Nephron (organoid): ENCODE results near the gene P2RY1.

Source experiments
- H3K27ac Mint-ChIP-seq, 3 experiments: 2 replicates each; pipeline ENCODE4 v1.8.0; 2020; ENCODE audit warnings: mixed read lengths in 3 of 3, mild to moderate bottlenecking in 2 of 3, moderate library complexity in 1 of 3
- H3K27me3 Mint-ChIP-seq: 2 replicates; pipeline ENCODE4 v1.8.0; 2021; ENCODE audit warnings: low read depth, mild to moderate bottlenecking, moderate library complexity, mixed read lengths
- H3K36me3 Mint-ChIP-seq: 2 replicates; pipeline ENCODE4 v1.8.0; 2020; ENCODE audit warnings: low read depth, mixed read lengths
- H3K4me1 Mint-ChIP-seq: 2 replicates; pipeline ENCODE4 v1.8.0; 2020; ENCODE audit warnings: mixed read lengths
- H3K4me3 Mint-ChIP-seq, 3 experiments: 2 replicates each; pipeline ENCODE4 v1.8.0; 2020; ENCODE audit warnings: mild to moderate bottlenecking in 3 of 3, mixed read lengths in 3 of 3, moderate library complexity in 2 of 3
- H3K9me3 Mint-ChIP-seq: 2 replicates; pipeline ENCODE4 v1.8.0; 2020; ENCODE audit warnings: mixed read lengths
- TF ChIP-seq, protein P1 (sequence below), 3 experiments: fragments of 200-600 bp; sonication (generic); IDR thresholded peaks; one replicate each; pipeline ENCODE4 v1.5.0; 2021; ENCODE audit warnings: antibody characterized with exemption in 3 of 3; ENCODE audit not compliant: unreplicated experiment in 3 of 3

Gene P2RY1

DNA sequence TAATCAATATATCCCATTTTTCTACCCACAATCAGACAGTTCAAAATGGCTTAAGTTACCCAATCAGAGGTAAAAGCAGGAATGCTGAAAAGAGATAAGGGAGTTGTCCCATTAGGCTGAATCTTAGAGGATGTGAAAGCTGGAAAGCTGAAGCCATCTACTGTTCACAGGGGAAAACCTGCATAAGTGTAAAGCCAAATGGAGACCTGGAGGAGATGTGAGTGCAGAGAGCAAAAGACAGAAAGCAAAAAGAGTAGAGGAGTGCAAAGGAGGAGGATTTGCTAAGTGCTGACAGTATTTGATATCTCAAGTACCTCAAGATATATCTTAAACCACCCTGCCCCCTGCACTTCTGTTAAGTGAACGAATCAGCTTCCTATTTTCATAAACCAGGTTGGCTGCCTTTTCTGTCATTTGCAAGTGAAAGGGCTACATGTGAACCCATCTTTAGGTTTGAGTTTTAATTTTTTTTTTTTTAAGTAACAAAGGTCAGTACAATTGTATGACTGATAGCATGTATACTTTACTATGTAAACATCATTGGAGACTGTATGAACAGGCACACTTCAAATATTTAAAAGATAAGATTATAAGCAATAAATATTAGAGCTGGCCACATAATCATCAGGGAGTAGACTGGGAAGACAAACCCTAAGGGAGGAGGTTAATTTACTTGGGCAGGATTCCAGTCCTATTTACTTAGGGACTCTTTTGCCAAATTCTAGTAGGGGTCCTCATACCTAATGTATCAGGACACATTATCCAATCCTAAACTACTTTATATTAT, 22.8 kb upstream of the P2RY1 start:
- H3K4me1 Mint-ChIP-seq: peaks cover 5% of the 10 kb centered on the region
- H3K4me3 Mint-ChIP-seq: no peak overlapping the region
- H3K27me3 Mint-ChIP-seq: peaks cover 7% of the 10 kb centered on the region
- no peaks in the 10 kb centered on the region for H3K36me3 Mint-ChIP-seq
- TF ChIP-seq, protein P1, sequence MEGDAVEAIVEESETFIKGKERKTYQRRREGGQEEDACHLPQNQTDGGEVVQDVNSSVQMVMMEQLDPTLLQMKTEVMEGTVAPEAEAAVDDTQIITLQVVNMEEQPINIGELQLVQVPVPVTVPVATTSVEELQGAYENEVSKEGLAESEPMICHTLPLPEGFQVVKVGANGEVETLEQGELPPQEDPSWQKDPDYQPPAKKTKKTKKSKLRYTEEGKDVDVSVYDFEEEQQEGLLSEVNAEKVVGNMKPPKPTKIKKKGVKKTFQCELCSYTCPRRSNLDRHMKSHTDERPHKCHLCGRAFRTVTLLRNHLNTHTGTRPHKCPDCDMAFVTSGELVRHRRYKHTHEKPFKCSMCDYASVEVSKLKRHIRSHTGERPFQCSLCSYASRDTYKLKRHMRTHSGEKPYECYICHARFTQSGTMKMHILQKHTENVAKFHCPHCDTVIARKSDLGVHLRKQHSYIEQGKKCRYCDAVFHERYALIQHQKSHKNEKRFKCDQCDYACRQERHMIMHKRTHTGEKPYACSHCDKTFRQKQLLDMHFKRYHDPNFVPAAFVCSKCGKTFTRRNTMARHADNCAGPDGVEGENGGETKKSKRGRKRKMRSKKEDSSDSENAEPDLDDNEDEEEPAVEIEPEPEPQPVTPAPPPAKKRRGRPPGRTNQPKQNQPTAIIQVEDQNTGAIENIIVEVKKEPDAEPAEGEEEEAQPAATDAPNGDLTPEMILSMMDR (IDR thresholded peaks at IDR 0.05; ENCODE audit: unreplicated experiment in 3 of 3): no peak
- no peaks in the 10 kb centered on the region for H3K9me3 Mint-ChIP-seq
- no peak overlapping the region for H3K27ac Mint-ChIP-seq

DNA sequence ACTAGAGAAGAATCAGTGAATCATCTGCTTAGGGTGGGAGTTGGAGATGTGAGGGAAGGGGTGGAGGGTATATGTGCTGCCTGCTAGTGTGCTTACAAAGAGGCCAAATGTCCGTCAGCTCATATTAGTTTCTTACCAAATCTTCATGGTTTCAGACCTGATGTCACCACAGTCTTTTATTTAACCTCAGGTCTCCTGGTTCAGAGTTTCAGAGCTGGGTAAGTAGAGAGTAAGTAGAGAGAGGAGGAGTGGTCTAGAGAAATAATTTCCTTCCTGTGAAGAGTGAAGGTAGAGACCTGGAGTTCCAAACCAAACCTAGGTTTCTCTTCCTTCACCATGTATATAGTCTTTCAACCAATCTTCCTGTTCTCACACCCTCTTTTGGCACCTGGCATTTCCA, 17.5 kb upstream of the P2RY1 start:
- H3K36me3 Mint-ChIP-seq: no peaks in the 10 kb centered on the region

DNA sequence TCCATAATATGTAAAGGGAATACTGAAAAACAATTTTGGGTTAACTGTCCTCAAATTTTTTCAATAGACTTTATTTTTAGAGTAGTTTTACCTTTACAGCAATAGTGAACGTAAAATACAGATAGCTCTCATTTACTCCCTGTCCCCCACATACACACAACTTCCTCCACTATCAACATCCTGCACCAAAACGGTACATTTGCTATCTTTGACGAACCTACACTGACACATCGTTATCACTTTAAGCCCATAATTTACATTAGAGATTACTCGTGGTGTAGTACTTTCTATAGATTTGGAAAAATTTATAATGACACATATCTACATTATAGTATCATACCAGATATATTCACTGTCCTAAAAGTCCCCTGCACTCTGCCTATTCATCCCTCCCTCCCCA, 16.9 kb upstream of the P2RY1 start:
- Mint-ChIP-seq H3K4me1 (no peaks in the 10 kb centered on the region), H3K27ac (no peak overlapping the region), H3K27me3 (no peaks in the 10 kb centered on the region), H3K9me3 (no peaks in the 10 kb centered on the region), H3K4me3 (no peak overlapping the region), H3K36me3 (no peaks in the 10 kb centered on the region)
- TF ChIP-seq, protein P1 (IDR thresholded peaks at IDR 0.05; ENCODE audit: unreplicated experiment in 3 of 3): no peak

More for the DNA sequence above, 17.5 kb upstream of the P2RY1 start:
- no peaks in the 10 kb centered on the region for H3K27me3 Mint-ChIP-seq
- TF ChIP-seq, protein P1 (IDR thresholded peaks at IDR 0.05; ENCODE audit: unreplicated experiment in 3 of 3): no peak
- H3K4me1 Mint-ChIP-seq: no peaks in the 10 kb centered on the region
- no peak overlapping the region for H3K4me3 Mint-ChIP-seq
- no peaks in the 10 kb centered on the region for H3K9me3 Mint-ChIP-seq
- H3K27ac Mint-ChIP-seq: no peak overlapping the region

DNA sequence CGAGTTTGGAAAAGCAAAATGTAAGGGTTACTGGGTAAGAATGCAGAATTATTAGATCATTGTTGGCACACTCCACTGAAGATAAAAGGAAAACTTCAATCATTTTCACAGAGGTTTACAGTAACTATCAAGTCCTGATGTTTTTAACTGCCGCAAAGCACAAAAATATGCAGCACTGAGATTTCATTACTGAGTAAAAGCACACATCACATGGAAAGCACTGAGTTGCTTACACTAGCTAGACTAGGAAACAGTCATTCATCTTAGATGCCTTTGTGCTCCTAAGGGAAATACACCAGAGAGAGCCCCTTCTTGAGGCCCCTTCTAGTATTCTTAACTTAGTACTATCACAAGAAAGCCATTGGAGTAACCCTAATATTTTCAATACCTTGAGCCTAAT, 11.8 kb upstream of the P2RY1 start:
- Mint-ChIP-seq H3K27me3 (no peaks in the 10 kb centered on the region), H3K4me1 (peaks cover 5% of the 10 kb centered on the region), H3K9me3 (no peaks in the 10 kb centered on the region), H3K36me3 (no peaks in the 10 kb centered on the region), H3K4me3 (no peak overlapping the region), H3K27ac (peak overlapping the region in 1 of 3 experiments; percentile 58)
- TF ChIP-seq, protein P1 (IDR thresholded peaks at IDR 0.05; ENCODE audit: unreplicated experiment in 3 of 3): no peak

DNA sequence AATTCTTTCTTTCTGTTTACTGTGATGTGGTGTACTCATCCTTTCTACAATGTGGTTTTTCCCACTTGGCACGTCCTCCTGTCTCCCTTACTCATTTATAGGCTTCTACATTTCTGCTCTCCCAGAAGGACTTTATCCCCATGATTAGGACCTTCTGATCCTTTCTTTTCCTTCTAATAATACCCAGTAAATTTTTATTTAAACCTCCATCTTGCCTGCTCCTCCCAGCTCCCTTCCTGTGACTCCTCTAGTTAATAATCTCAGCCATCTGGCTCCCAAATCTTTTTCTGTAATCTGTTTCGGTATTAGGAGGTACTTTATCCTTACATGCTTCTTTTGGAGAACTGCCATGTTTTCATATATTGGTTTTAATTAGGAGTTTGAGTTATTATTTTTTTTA, 11.2 kb upstream of the P2RY1 start:
- Mint-ChIP-seq H3K27me3 (no peaks in the 10 kb centered on the region), H3K9me3 (no peaks in the 10 kb centered on the region), H3K4me1 (peaks cover 5% of the 10 kb centered on the region), H3K4me3 (no peak overlapping the region), H3K27ac (no peak overlapping the region), H3K36me3 (no peaks in the 10 kb centered on the region)
- TF ChIP-seq, protein P1 (IDR thresholded peaks at IDR 0.05; ENCODE audit: unreplicated experiment in 3 of 3): no peak

DNA sequence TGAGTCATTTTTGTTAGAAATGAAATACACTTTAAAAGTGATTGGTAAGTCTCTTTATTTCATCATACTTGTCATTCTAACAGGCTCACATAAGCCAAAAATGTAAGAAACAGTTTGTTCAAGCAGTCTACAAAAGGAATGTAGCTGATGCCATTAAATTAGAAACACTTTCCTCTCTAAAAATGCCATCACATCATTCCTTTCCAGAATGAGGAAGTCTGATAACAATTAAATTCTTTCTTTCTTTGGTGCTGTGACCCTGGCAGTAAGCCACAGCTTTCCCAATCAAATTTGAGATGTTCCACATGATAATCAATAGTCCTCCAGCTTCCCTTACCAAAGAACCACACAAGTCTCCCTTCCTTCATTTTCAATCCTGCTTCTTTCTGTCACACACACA, 9.4 kb upstream of the P2RY1 start:
- H3K4me3 Mint-ChIP-seq: no peak overlapping the region
- TF ChIP-seq, protein P1 (IDR thresholded peaks at IDR 0.05; ENCODE audit: unreplicated experiment in 3 of 3): no peak
- H3K27ac Mint-ChIP-seq: no peak overlapping the region
- H3K27me3 Mint-ChIP-seq: no peaks in the 10 kb centered on the region
- no peaks in the 10 kb centered on the region for H3K36me3 Mint-ChIP-seq
- H3K4me1 Mint-ChIP-seq: peaks cover 5% of the 10 kb centered on the region
- H3K9me3 Mint-ChIP-seq: no peaks in the 10 kb centered on the region
